ENCODE measurements around the gene DENND11. TPM values are rescaled to one million over a fixed set of nuclear protein-coding genes. Genes with fewer than 3 reads are reported as not detected.

DENND11 gene
- total and polyA plus RNA-seq, 2 donors (not counting 1 experiment from before 2014, with no cell fraction given) = 26.4 to 79.5 TPM

- no CpG with 5 or more reads among the region's 5 CpGs for WGBS (ENCODE audit: insufficient coverage)
- Mint-ChIP-seq H3K9me3 (ENCODE audit: insufficient read depth) (no peaks in the 10 kb centered on the region), H3K4me1 (peaks cover 15% of the 10 kb centered on the region), H3K27ac (no peak overlapping the region), H3K4me3 (no peak overlapping the region), H3K27me3 (no peaks in the 10 kb centered on the region)
- ChIA-PET CTCF (no interaction called here), POLR2A (no interaction called here)
- ATAC-seq (ENCODE audit: low read depth) (no peak), DNase-seq (no peak)
- intact Hi-C loops (cut with micrococcal nuclease) = no loop called here
- Histone ChIP-seq H3K36me3 (replicated peaks in 1 of 2; ENCODE audit: control extremely low read depth in 1 of 2, control insufficient read depth in 1 of 2, extremely low read depth in 1 of 2, insufficient read depth in 2 of 2, low read length in 1 of 2) (peaks cover 0 to 21% of the 10 kb centered on the region in 2 experiments), H4K20me1 (ENCODE audit: control insufficient read depth, insufficient read depth, low read length, poor library complexity, severe bottlenecking) (peaks cover 66% of the 10 kb centered on the region), H3K9me3 (ENCODE audit: control extremely low read depth in 1 of 3, control insufficient read depth in 2 of 3, insufficient read depth in 1 of 3, low read length in 2 of 3) (no peaks in the 10 kb centered on the region), H3K4me3 (ENCODE audit: control extremely low read depth in 1 of 5, extremely low read depth in 1 of 5, insufficient read depth in 1 of 5, low read depth in 2 of 5, low read length in 4 of 5) (no peak overlapping the region), H3K79me2 (ENCODE audit: control insufficient read depth, insufficient read depth, low read length) (peaks cover 48% of the 10 kb centered on the region), H3K9ac (ENCODE audit: low read length) (no peak overlapping the region), H3K27ac (ENCODE audit: low read length in 2 of 2) (no peak overlapping the region), H3K27me3 (replicated peaks in 1 of 4; ENCODE audit: control extremely low read depth in 1 of 4, control insufficient read depth in 3 of 4, insufficient read depth in 4 of 4, low read length in 3 of 4) (no peaks in the 10 kb centered on the region), H3K4me2 (replicated peaks; ENCODE audit: low read depth, low read length, poor library complexity, severe bottlenecking) (no peak overlapping the region), H2AFZ (ENCODE audit: insufficient read depth, low read depth, low read length, poor library complexity, severe bottlenecking) (no peak overlapping the region), H3K4me1 (ENCODE audit: control insufficient read depth in 2 of 2, insufficient read depth in 2 of 2, low read length in 2 of 2) (no peaks in the 10 kb centered on the region)
- no peak for TF ChIP-seq CTCF (IDR thresholded peaks at IDR 0.05)
- no peak for TF ChIP-seq EZH2 (IDR thresholded peaks at IDR 0.05; ENCODE audit: borderline replicate concordance, insufficient read depth, low read depth, low read length, poor library complexity, severe bottlenecking)
Measured at GRCh38 chr7:141688043-141688442, 13.9 kb downstream of the DENND11 start.

- Histone ChIP-seq H3K4me3 (ENCODE audit: control extremely low read depth in 1 of 5, extremely low read depth in 1 of 5, insufficient read depth in 1 of 5, low read depth in 2 of 5, low read length in 4 of 5) (no peak overlapping the region), H3K27me3 (replicated peaks in 1 of 4; ENCODE audit: control extremely low read depth in 1 of 4, control insufficient read depth in 3 of 4, insufficient read depth in 4 of 4, low read length in 3 of 4) (no peaks in the 10 kb centered on the region), H3K9me3 (ENCODE audit: control extremely low read depth in 1 of 3, control insufficient read depth in 2 of 3, insufficient read depth in 1 of 3, low read length in 2 of 3) (no peaks in the 10 kb centered on the region), H4K20me1 (ENCODE audit: control insufficient read depth, insufficient read depth, low read length, poor library complexity, severe bottlenecking) (peaks cover 68% of the 10 kb centered on the region), H3K4me2 (replicated peaks; ENCODE audit: low read depth, low read length, poor library complexity, severe bottlenecking) (no peak overlapping the region), H3K9ac (ENCODE audit: low read length) (no peak overlapping the region), H3K36me3 (replicated peaks in 1 of 2; ENCODE audit: control extremely low read depth in 1 of 2, control insufficient read depth in 1 of 2, extremely low read depth in 1 of 2, insufficient read depth in 2 of 2, low read length in 1 of 2) (peaks cover 4 to 31% of the 10 kb centered on the region in 2 experiments), H3K79me2 (ENCODE audit: control insufficient read depth, insufficient read depth, low read length) (peaks cover 36% of the 10 kb centered on the region), H3K27ac (ENCODE audit: low read length in 2 of 2) (no peak overlapping the region), H2AFZ (ENCODE audit: insufficient read depth, low read depth, low read length, poor library complexity, severe bottlenecking) (no peak overlapping the region), H3K4me1 (ENCODE audit: control insufficient read depth in 2 of 2, insufficient read depth in 2 of 2, low read length in 2 of 2) (no peaks in the 10 kb centered on the region)
- Mint-ChIP-seq H3K27me3 (no peaks in the 10 kb centered on the region), H3K9me3 (ENCODE audit: insufficient read depth) (no peaks in the 10 kb centered on the region), H3K4me1 (peaks cover 7% of the 10 kb centered on the region), H3K4me3 (no peak overlapping the region), H3K27ac (no peak overlapping the region)
- ChIA-PET CTCF (interaction anchor here (1.2 kb wide), 1 partner anchor 10 kb away, joined by 3 read pairs; no protein-coding TSS in a partner anchor), POLR2A (no interaction called here)
- ATAC-seq (ENCODE audit: low read depth) (no peak), DNase-seq (no peak)
- WGBS (ENCODE audit: insufficient coverage) = 99% methylated on average over 6 of the region's 6 CpGs
- TF ChIP-seq EZH2 (IDR thresholded peaks at IDR 0.05; ENCODE audit: borderline replicate concordance, insufficient read depth, low read depth, low read length, poor library complexity, severe bottlenecking) (no peak), CTCF (IDR thresholded peaks at IDR 0.05) (no peak)
- intact Hi-C loops (cut with micrococcal nuclease) = no loop called here
Measured at GRCh38 chr7:141686670-141687069, 15.3 kb downstream of the DENND11 start.
